AG04450 (cell line): ENCODE measurements around the gene LHX1. TPM values are rescaled to one million over a fixed set of nuclear protein-coding genes. Genes with fewer than 3 reads are reported as not detected.

Experiments used
- CTCF ChIA-PET: fragments of 300-600, 350-600 bp; formaldehyde crosslinking; extraction: SDS; loops from one replicate; lab custom pipeline; 2022; ENCODE audit warnings: antibody characterized with exemption, inconsistent platforms; lab: Charles Lee
- POLR2A ChIA-PET: fragments of 350-600 bp; formaldehyde crosslinking; extraction: SDS; loops from one replicate; lab custom pipeline; 2021; ENCODE audit warnings: antibody characterized with exemption, inconsistent platforms; lab: Yijun Ruan, JAX
- DNase-seq: peaks from one replicate; pipeline ENCODE4 v3.0.0-alpha.2; 2011; ENCODE audit warnings: low read depth, low spot score
- H3K27ac ChIP-seq: one replicate; pipeline ENCODE4 v1.5.1; 2012; ENCODE audit warnings: low read depth, low read length, control low read depth
- H3K27me3 ChIP-seq: one replicate; pipeline ENCODE4 v1.6.0; 2012; ENCODE audit warnings: low read length; ENCODE audit not compliant: control insufficient read depth, insufficient read depth
- H3K4me3 ChIP-seq: 2 replicates; pipeline ENCODE4 v1.5.1; 2011; ENCODE audit warnings: mild to moderate bottlenecking, low read depth, low read length, control low read depth
- H3K9me3 ChIP-seq: 2 replicates; pipeline ENCODE4 v1.5.1; 2012; ENCODE audit warnings: low read length; ENCODE audit not compliant: control insufficient read depth, insufficient read depth
- CTCF ChIP-seq: IDR thresholded peaks from 2 replicates; pipeline ENCODE4 v1.5.1; 2011; ENCODE audit warnings: low read depth, low read length, control low read depth, inconsistent platforms
- polyA plus RNA-seq: library from polyadenylated mRNA; depleted of rRNA; stranded (reverse); fragments of >200 nt; gene quantifications from 2 replicates; pipeline ENCODE4 v1.2.3, GENCODE V29; 2011

The LHX1 gene
- polyA plus RNA-seq, 1 experiment = not detected

- H3K27me3 ChIP-seq = peaks cover 97% of the 10 kb centered on the region
- peaks cover 31% of the 10 kb centered on the region; the same call in 1 of the 2 replicates for H3K9me3 ChIP-seq
- CTCF ChIA-PET = no interaction called here
- no peak for DNase-seq
- no peak overlapping the region for H3K4me3 ChIP-seq
- no peak for TF ChIP-seq CTCF
- H3K27ac ChIP-seq = no peak overlapping the region
- POLR2A ChIA-PET = no interaction called here
Observed at GRCh38 chr17:36942019-36942599, 4.8 kb downstream of the LHX1 start.

- TF ChIP-seq CTCF = no peak
- Histone ChIP-seq H3K27me3 (peaks cover 97% of the 10 kb centered on the region), H3K9me3 (peaks cover 31% of the 10 kb centered on the region), H3K4me3 (no peak overlapping the region), H3K27ac (no peak overlapping the region)
- ChIA-PET POLR2A (no interaction called here), CTCF (no interaction called here)
- no peak for DNase-seq
Observed at GRCh38 chr17:36942631-36943125, 5.4 kb downstream of the LHX1 start.

GRCh38 chr17:36943250-36944191 lies 6.2 kb downstream of the LHX1 start:
- POLR2A ChIA-PET = interaction anchor here (0.6 kb wide), 1 partner anchor 104 kb away, joined by 7 read pairs; no protein-coding TSS in a partner anchor
- Histone ChIP-seq H3K4me3 (no peak overlapping the region), H3K9me3 (peaks cover 31% of the 10 kb centered on the region), H3K27me3 (peaks cover 93% of the 10 kb centered on the region), H3K27ac (no peak overlapping the region)
- TF ChIP-seq CTCF = no peak
- DNase-seq = no peak
- CTCF ChIA-PET = interaction anchor here (2.1 kb wide), 1 partner anchor 104 kb away, joined by 4 read pairs; no protein-coding TSS in a partner anchor

GRCh38 chr17:36944553-36944952 lies 7.3 kb downstream of the LHX1 start:
- H3K4me3 ChIP-seq = no peak overlapping the region
- H3K27me3 ChIP-seq = peaks cover 82% of the 10 kb centered on the region
- ChIA-PET POLR2A (no interaction called here), CTCF (interaction anchor here (2.1 kb wide), 1 partner anchor 103 kb away, joined by 4 read pairs; no protein-coding TSS in a partner anchor)
- no peak overlapping the region for H3K27ac ChIP-seq
- TF ChIP-seq CTCF = no peak
- DNase-seq = no peak
- H3K9me3 ChIP-seq = peaks cover 24% of the 10 kb centered on the region

GRCh38 chr17:36945140-36945539 lies 7.9 kb downstream of the LHX1 start:
- CTCF ChIA-PET = interaction anchor here (2.1 kb wide), 1 partner anchor 103 kb away, joined by 4 read pairs; no protein-coding TSS in a partner anchor
- H3K27ac ChIP-seq = no peak overlapping the region
- DNase-seq = no peak
- TF ChIP-seq CTCF = no peak
- H3K9me3 ChIP-seq = peaks cover 23% of the 10 kb centered on the region
- H3K27me3 ChIP-seq = peaks cover 77% of the 10 kb centered on the region
- POLR2A ChIA-PET = no interaction called here
- no peak overlapping the region for H3K4me3 ChIP-seq
